ENCODE data around the gene HGFAC. TPM values are rescaled to one million over a fixed set of nuclear protein-coding genes. Genes with fewer than 3 reads are reported as not detected.

The HGFAC gene
- total RNA-seq, 4 donors from 2014 or later = 0.52 to 2.3 TPM; not detected in 2

GRCh38 chr4:3473996-3474765 is 32.4 kb downstream of the HGFAC start:
- H3K4me1 ChIP-seq = peaks cover 0 to 17% (median 0%) of the 10 kb centered on the region in 4 donors
- no peak for DNase-seq (ENCODE audit: extremely low spot score)
- TF ChIP-seq POLR2AphosphoS5 (IDR thresholded peaks at IDR 0.05) = no peak
- TF ChIP-seq, protein P1, sequence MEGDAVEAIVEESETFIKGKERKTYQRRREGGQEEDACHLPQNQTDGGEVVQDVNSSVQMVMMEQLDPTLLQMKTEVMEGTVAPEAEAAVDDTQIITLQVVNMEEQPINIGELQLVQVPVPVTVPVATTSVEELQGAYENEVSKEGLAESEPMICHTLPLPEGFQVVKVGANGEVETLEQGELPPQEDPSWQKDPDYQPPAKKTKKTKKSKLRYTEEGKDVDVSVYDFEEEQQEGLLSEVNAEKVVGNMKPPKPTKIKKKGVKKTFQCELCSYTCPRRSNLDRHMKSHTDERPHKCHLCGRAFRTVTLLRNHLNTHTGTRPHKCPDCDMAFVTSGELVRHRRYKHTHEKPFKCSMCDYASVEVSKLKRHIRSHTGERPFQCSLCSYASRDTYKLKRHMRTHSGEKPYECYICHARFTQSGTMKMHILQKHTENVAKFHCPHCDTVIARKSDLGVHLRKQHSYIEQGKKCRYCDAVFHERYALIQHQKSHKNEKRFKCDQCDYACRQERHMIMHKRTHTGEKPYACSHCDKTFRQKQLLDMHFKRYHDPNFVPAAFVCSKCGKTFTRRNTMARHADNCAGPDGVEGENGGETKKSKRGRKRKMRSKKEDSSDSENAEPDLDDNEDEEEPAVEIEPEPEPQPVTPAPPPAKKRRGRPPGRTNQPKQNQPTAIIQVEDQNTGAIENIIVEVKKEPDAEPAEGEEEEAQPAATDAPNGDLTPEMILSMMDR (IDR thresholded peaks at IDR 0.05) = no peak
- TF ChIP-seq EP300 (IDR thresholded peaks at IDR 0.05) = no peak
- no peak for TF ChIP-seq POLR2A (IDR thresholded peaks at IDR 0.05; ENCODE audit: low read depth)
- no peaks in the 10 kb centered on the region for H3K9me3 ChIP-seq
- H3K4me3 ChIP-seq = no peak overlapping the region
- H3K27me3 ChIP-seq = peaks cover 0 to 75% (median 0%) of the 10 kb centered on the region in 4 donors
- intact Hi-C loops (cut with DNase I) = no loop called here
- H3K27ac ChIP-seq (replicated peaks in 1 of 4) = no peak overlapping the region
- H3K36me3 ChIP-seq = peaks cover 0 to 8% (median 0%) of the 10 kb centered on the region in 4 donors
- 78% methylated on average over 13 of the region's 13 CpGs for WGBS

- Histone ChIP-seq H3K36me3 (peaks cover 0 to 8% (median 0%) of the 10 kb centered on the region in 4 donors), H3K9me3 (no peaks in the 10 kb centered on the region), H3K27me3 (peaks cover 0 to 83% (median 0%) of the 10 kb centered on the region in 4 donors), H3K4me1 (peaks cover under 1 to 20% (median 2%) of the 10 kb centered on the region in 4 donors), H3K27ac (replicated peaks in 1 of 4) (no peak overlapping the region), H3K4me3 (no peak overlapping the region)
- no peak for TF ChIP-seq EP300 (IDR thresholded peaks at IDR 0.05)
- TF ChIP-seq POLR2AphosphoS5 (IDR thresholded peaks at IDR 0.05) = no peak
- TF ChIP-seq, protein P1 (IDR thresholded peaks at IDR 0.05) = no peak
- TF ChIP-seq POLR2A (IDR thresholded peaks at IDR 0.05; ENCODE audit: low read depth) = no peak
- intact Hi-C loops (cut with DNase I) = no loop called here
- 83% methylated on average over 15 of the region's 15 CpGs for WGBS
- no peak for DNase-seq (ENCODE audit: extremely low spot score)
These were observed 33.4 kb downstream of the HGFAC start for GRCh38 chr4:3475041-3475712.

- TF ChIP-seq, protein P1 (IDR thresholded peaks at IDR 0.05) = no peak
- TF ChIP-seq POLR2A (IDR thresholded peaks at IDR 0.05; ENCODE audit: low read depth) = no peak
- no peak for TF ChIP-seq POLR2AphosphoS5 (IDR thresholded peaks at IDR 0.05)
- no peak for TF ChIP-seq EP300 (IDR thresholded peaks at IDR 0.05)
These were observed 34.0 kb downstream of the HGFAC start for GRCh38 chr4:3475713-3476260.

GRCh38 chr4:3476341-3476747 is 34.6 kb downstream of the HGFAC start:
- Histone ChIP-seq H3K36me3 (peaks cover 0 to 8% (median 0%) of the 10 kb centered on the region in 4 donors), H3K27me3 (peaks cover 0 to 86% (median 0%) of the 10 kb centered on the region in 4 donors), H3K4me1 (peaks cover 7 to 26% (median 9%) of the 10 kb centered on the region in 4 donors), H3K4me3 (no peak overlapping the region), H3K9me3 (no peaks in the 10 kb centered on the region), H3K27ac (replicated peaks in 1 of 4) (no peak overlapping the region)
- 89% methylated on average over 13 of the region's 22 CpGs for WGBS
- intact Hi-C loops (cut with DNase I) = no loop called here
- TF ChIP-seq, protein P1 (IDR thresholded peaks at IDR 0.05) = no peak
- TF ChIP-seq POLR2AphosphoS5 (IDR thresholded peaks at IDR 0.05) = no peak
- TF ChIP-seq POLR2A (IDR thresholded peaks at IDR 0.05; ENCODE audit: low read depth) = no peak
- DNase-seq (ENCODE audit: extremely low spot score) = no peak

More at GRCh38 chr4:3475713-3476260, 34.0 kb downstream of the HGFAC start:
- intact Hi-C loops (cut with DNase I) = no loop called here
- H3K4me3 ChIP-seq = no peak overlapping the region
- 77% methylated on average over 22 of the region's 22 CpGs for WGBS
- DNase-seq (ENCODE audit: extremely low spot score) = no peak
- peaks cover 0 to 8% (median 0%) of the 10 kb centered on the region in 4 donors for H3K36me3 ChIP-seq
- no peak overlapping the region for H3K27ac ChIP-seq (replicated peaks in 1 of 4)
- no peaks in the 10 kb centered on the region for H3K9me3 ChIP-seq
- H3K4me1 ChIP-seq = peaks cover 5 to 20% (median 8%) of the 10 kb centered on the region in 4 donors
- H3K27me3 ChIP-seq = peaks cover 0 to 86% (median 0%) of the 10 kb centered on the region in 4 donors
